ENCODE data around the gene ADCY10. TPM values are rescaled to one million over a fixed set of nuclear protein-coding genes. Genes with fewer than 3 reads are reported as not detected.

The ADCY10 gene
- total and polyA plus RNA-seq, 2 experiments from 2014 or later: not detected

DNA sequence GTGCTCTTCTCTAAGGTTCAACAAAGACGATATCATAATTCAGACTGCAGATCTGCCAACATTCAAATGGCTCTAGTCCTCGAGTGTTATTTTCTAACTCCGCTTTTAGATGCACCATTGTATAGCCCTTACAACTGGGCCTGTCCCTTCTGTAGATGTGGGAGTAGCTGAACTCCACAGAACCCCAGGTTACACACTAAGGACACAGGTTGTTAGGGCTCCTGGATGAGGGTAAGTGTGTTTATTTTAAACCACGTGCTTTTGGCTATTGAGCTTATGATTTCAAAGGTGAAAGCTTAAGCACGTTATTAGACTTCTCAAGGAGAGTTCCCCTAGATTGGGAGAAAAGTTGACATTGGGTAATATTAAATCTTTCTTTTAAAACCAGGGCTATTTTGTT, 127.4 kb downstream of the ADCY10 start (continued):
- TF ChIP-seq, protein P1, sequence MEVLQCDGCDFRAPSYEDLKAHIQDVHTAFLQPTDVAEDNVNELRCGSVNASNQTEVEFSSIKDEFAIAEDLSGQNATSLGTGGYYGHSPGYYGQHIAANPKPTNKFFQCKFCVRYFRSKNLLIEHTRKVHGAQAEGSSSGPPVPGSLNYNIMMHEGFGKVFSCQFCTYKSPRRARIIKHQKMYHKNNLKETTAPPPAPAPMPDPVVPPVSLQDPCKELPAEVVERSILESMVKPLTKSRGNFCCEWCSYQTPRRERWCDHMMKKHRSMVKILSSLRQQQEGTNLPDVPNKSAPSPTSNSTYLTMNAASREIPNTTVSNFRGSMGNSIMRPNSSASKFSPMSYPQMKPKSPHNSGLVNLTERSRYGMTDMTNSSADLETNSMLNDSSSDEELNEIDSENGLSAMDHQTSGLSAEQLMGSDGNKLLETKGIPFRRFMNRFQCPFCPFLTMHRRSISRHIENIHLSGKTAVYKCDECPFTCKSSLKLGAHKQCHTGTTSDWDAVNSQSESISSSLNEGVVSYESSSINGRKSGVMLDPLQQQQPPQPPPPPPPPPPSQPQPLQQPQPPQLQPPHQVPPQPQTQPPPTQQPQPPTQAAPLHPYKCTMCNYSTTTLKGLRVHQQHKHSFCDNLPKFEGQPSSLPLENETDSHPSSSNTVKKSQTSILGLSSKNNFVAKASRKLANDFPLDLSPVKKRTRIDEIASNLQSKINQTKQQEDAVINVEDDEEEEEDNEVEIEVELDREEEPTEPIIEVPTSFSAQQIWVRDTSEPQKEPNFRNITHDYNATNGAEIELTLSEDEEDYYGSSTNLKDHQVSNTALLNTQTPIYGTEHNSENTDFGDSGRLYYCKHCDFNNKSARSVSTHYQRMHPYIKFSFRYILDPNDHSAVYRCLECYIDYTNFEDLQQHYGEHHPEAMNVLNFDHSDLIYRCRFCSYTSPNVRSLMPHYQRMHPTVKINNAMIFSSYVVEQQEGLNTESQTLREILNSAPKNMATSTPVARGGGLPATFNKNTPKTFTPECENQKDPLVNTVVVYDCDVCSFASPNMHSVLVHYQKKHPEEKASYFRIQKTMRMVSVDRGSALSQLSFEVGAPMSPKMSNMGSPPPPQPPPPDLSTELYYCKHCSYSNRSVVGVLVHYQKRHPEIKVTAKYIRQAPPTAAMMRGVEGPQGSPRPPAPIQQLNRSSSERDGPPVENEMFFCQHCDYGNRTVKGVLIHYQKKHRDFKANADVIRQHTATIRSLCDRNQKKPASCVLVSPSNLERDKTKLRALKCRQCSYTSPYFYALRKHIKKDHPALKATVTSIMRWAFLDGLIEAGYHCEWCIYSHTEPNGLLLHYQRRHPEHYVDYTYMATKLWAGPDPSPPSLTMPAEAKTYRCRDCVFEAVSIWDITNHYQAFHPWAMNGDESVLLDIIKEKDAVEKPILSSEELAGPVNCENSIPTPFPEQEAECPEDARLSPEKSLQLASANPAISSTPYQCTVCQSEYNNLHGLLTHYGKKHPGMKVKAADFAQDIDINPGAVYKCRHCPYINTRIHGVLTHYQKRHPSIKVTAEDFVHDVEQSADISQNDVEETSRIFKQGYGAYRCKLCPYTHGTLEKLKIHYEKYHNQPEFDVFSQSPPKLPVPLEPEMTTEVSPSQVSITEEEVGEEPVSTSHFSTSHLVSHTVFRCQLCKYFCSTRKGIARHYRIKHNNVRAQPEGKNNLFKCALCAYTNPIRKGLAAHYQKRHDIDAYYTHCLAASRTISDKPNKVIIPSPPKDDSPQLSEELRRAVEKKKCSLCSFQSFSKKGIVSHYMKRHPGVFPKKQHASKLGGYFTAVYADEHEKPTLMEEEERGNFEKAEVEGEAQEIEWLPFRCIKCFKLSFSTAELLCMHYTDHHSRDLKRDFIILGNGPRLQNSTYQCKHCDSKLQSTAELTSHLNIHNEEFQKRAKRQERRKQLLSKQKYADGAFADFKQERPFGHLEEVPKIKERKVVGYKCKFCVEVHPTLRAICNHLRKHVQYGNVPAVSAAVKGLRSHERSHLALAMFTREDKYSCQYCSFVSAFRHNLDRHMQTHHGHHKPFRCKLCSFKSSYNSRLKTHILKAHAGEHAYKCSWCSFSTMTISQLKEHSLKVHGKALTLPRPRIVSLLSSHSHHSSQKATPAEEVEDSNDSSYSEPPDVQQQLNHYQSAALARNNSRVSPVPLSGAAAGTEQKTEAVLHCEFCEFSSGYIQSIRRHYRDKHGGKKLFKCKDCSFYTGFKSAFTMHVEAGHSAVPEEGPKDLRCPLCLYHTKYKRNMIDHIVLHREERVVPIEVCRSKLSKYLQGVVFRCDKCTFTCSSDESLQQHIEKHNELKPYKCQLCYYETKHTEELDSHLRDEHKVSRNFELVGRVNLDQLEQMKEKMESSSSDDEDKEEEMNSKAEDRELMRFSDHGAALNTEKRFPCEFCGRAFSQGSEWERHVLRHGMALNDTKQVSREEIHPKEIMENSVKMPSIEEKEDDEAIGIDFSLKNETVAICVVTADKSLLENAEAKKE (CRISPR knock-in tag; IDR thresholded peaks at IDR 0.05): no peak
- TF ChIP-seq ZNF331 (CRISPR knock-in tag; IDR thresholded peaks at IDR 0.05; ENCODE audit: low read depth): no peak
- no peak for TF ChIP-seq JUNB (IDR thresholded peaks at IDR 0.05; ENCODE audit: unreplicated experiment)
- no peak for TF ChIP-seq NANOG (IDR thresholded peaks at IDR 0.05; ENCODE audit: borderline replicate concordance)
- TF ChIP-seq EZH2 (IDR thresholded peaks at IDR 0.05; ENCODE audit: low read depth, unreplicated experiment): no peak
- TF ChIP-seq, protein P2, sequence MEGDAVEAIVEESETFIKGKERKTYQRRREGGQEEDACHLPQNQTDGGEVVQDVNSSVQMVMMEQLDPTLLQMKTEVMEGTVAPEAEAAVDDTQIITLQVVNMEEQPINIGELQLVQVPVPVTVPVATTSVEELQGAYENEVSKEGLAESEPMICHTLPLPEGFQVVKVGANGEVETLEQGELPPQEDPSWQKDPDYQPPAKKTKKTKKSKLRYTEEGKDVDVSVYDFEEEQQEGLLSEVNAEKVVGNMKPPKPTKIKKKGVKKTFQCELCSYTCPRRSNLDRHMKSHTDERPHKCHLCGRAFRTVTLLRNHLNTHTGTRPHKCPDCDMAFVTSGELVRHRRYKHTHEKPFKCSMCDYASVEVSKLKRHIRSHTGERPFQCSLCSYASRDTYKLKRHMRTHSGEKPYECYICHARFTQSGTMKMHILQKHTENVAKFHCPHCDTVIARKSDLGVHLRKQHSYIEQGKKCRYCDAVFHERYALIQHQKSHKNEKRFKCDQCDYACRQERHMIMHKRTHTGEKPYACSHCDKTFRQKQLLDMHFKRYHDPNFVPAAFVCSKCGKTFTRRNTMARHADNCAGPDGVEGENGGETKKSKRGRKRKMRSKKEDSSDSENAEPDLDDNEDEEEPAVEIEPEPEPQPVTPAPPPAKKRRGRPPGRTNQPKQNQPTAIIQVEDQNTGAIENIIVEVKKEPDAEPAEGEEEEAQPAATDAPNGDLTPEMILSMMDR (conservative IDR thresholded peaks at IDR 0.05; ENCODE audit: low read depth in 2 of 2): no peak
- no peak for TF ChIP-seq ZNF114 (CRISPR knock-in tag; IDR thresholded peaks at IDR 0.05)
- no peak for TF ChIP-seq EZH2phosphoT487 (IDR thresholded peaks at IDR 0.05; ENCODE audit: unreplicated experiment)

Measured in GM23338 (cell line).